ENCODE measurements around the gene RNF144A.

DNA sequence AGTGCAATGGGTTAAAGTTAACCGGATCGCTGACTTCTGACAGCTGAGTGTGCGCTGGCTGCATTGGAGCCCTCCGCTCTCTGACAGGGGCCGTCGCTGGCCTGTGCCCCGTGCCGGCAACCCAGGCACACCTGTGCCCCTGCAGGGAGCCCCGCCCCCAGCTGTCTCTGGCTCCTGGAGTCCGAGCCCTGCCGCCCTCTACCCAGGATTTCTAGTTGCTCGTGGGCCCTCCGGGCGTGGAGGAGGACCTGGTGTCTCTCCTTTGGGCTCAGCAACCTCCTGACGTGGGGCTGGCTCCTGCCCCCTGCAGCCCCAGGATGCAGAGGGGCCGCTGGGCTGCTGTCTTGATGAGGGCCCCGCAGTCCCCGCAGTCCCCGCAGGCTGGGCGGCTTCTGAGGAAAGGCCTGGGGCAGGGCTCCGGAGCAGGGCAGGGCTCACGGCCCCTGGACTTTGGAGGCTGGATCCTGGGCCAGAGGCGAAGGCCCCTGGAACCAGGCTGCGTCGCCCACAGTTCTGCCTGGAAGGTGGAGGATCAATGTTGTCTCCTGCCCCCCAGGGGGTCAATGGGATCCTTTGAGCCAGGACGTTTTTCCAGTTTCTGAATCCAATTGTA, 172.8 kb downstream of the RNF144A start:
- TF ChIP-seq EZH2phosphoT487 (IDR thresholded peaks at IDR 0.05; ENCODE audit: low read length) (no peak), EZH2 (optimal IDR thresholded peaks at IDR 0.05; ENCODE audit: low read depth, low read length) (no peak)
- TF ChIP-seq, protein P1, sequence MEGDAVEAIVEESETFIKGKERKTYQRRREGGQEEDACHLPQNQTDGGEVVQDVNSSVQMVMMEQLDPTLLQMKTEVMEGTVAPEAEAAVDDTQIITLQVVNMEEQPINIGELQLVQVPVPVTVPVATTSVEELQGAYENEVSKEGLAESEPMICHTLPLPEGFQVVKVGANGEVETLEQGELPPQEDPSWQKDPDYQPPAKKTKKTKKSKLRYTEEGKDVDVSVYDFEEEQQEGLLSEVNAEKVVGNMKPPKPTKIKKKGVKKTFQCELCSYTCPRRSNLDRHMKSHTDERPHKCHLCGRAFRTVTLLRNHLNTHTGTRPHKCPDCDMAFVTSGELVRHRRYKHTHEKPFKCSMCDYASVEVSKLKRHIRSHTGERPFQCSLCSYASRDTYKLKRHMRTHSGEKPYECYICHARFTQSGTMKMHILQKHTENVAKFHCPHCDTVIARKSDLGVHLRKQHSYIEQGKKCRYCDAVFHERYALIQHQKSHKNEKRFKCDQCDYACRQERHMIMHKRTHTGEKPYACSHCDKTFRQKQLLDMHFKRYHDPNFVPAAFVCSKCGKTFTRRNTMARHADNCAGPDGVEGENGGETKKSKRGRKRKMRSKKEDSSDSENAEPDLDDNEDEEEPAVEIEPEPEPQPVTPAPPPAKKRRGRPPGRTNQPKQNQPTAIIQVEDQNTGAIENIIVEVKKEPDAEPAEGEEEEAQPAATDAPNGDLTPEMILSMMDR (IDR thresholded peaks at IDR 0.05; ENCODE audit: low read length), result no peak

Data from MM.1S (cell line).